ENCODE measurements around the gene GPR26.

- no peak for TF ChIP-seq CTCF (IDR thresholded peaks at IDR 0.05)
- no peak for TF ChIP-seq EZH2 (IDR thresholded peaks at IDR 0.05; ENCODE audit: borderline replicate concordance, insufficient read depth, low read depth, low read length, poor library complexity, severe bottlenecking)
Measured at GRCh38 chr10:123689880-123690279, 23.7 kb downstream of the GPR26 start.

Measured in B cell (primary cell).